ENCODE measurements around the gene SORCS3. TPM values are rescaled to one million over a fixed set of nuclear protein-coding genes. Genes with fewer than 3 reads are reported as not detected.

SORCS3 gene
- total RNA-seq, 1 donor from 2014 or later, result 4.2 TPM

GRCh38 chr10:104683567-104683966, 42.5 kb downstream of the SORCS3 start:
- H3K27me3 Mint-ChIP-seq, result peaks cover 62% of the 10 kb centered on the region
- no peaks in the 10 kb centered on the region for H3K9me3 Mint-ChIP-seq
- no peak for TF ChIP-seq CTCF (conservative IDR thresholded peaks at IDR 0.05)
- H3K27ac Mint-ChIP-seq, result no peak overlapping the region
- no peaks in the 10 kb centered on the region for H3K4me1 Mint-ChIP-seq (ENCODE audit: unreplicated experiment)
- DNase-seq (ENCODE audit: extremely low spot score, unreplicated experiment), result no peak
- H3K4me3 Mint-ChIP-seq, result no peak overlapping the region
- H3K36me3 Mint-ChIP-seq, result no peaks in the 10 kb centered on the region

- no peak overlapping the region for H3K4me3 Mint-ChIP-seq
- H3K9me3 Mint-ChIP-seq, result no peaks in the 10 kb centered on the region
- no peak overlapping the region for H3K27ac Mint-ChIP-seq
- TF ChIP-seq CTCF (conservative IDR thresholded peaks at IDR 0.05), result no peak
- H3K27me3 Mint-ChIP-seq, result peaks cover 47% of the 10 kb centered on the region
- peaks cover 5% of the 10 kb centered on the region for H3K4me1 Mint-ChIP-seq (ENCODE audit: unreplicated experiment)
- DNase-seq (ENCODE audit: extremely low spot score, unreplicated experiment), result no peak
- H3K36me3 Mint-ChIP-seq, result no peaks in the 10 kb centered on the region
These were observed 45.7 kb downstream of the SORCS3 start for GRCh38 chr10:104686829-104687228.

- H3K36me3 Mint-ChIP-seq, result no peaks in the 10 kb centered on the region
- H3K4me1 Mint-ChIP-seq (ENCODE audit: unreplicated experiment), result peaks cover 5% of the 10 kb centered on the region
- H3K27ac Mint-ChIP-seq, result no peak overlapping the region
- no peak overlapping the region for H3K4me3 Mint-ChIP-seq
- TF ChIP-seq CTCF (conservative IDR thresholded peaks at IDR 0.05), result no peak
- peaks cover 42% of the 10 kb centered on the region for H3K27me3 Mint-ChIP-seq
- no peak for DNase-seq (ENCODE audit: extremely low spot score, unreplicated experiment)
- H3K9me3 Mint-ChIP-seq, result no peaks in the 10 kb centered on the region
These were observed 47.4 kb downstream of the SORCS3 start for GRCh38 chr10:104688251-104689042.

GRCh38 chr10:104689105-104689504, 48.0 kb downstream of the SORCS3 start:
- no peaks in the 10 kb centered on the region for H3K9me3 Mint-ChIP-seq
- no peak overlapping the region for H3K4me3 Mint-ChIP-seq
- H3K36me3 Mint-ChIP-seq, result no peaks in the 10 kb centered on the region
- DNase-seq (ENCODE audit: extremely low spot score, unreplicated experiment), result no peak
- peaks cover 46% of the 10 kb centered on the region for H3K27me3 Mint-ChIP-seq
- no peak for TF ChIP-seq CTCF (conservative IDR thresholded peaks at IDR 0.05)
- peaks cover 5% of the 10 kb centered on the region for H3K4me1 Mint-ChIP-seq (ENCODE audit: unreplicated experiment)
- no peak overlapping the region for H3K27ac Mint-ChIP-seq

- no peak for TF ChIP-seq CTCF (conservative IDR thresholded peaks at IDR 0.05)
- DNase-seq (ENCODE audit: extremely low spot score, unreplicated experiment), result no peak
- Mint-ChIP-seq H3K36me3 (no peaks in the 10 kb centered on the region), H3K27ac (no peak overlapping the region), H3K27me3 (peaks cover 47% of the 10 kb centered on the region), H3K9me3 (no peaks in the 10 kb centered on the region), H3K4me3 (no peak overlapping the region), H3K4me1 (ENCODE audit: unreplicated experiment) (peaks cover 5% of the 10 kb centered on the region)
These were observed 48.5 kb downstream of the SORCS3 start for GRCh38 chr10:104689547-104689946.
